Measurements from ENCODE around the gene PRR23E.

PRR23E gene, protein sequence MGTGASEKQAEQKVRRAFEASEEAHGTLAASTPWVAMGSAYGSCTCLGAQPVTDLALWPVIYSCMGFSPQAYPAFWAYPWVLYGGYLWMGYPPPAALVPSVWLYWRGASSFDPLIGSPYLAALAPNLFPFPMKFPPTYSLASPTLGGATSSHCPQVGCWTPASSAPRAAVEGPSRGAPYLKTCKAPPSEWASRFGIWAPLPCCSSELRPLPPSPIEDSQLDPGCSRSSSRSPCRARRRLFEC

DNA sequence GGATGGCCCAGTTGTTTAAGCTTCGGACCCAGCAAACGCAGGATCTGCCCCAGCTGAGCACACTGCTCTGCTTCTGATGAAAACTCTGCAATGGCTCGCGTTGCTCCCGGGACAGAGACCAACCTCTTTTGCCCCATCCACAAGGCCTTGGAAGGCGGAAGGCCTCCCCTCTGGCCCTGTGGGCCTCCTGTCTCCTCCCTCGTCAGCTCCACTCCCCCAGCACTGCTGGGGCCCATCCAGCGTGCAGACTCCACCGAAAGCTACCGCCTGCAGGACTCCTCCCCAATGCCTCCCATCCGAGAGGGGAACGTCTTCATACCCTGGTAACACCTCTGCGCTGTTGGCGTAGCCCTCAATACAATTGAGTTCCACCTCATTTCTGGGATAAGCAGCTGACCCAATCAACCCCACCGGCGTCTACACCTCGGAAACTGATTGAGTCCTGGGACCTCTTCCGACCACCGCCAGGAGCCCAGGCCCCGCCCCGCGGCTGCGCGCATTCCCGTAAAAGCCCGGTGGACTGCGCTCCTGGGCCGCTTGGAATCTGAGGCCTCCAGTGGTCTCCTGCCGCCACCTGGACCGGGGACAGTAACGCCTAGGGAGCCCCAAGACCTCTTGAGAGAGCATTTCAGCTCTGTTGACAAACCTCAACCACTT is at the start of gene PRR23E:
Gene PRR23E (plus strand): TSS at position 556 of the 657 bp plus-strand sequence. CDS start 3,555 bp downstream, outside the sequence.
- TF ChIP-seq RAD21 (IDR thresholded peaks at IDR 0.05; ENCODE audit: low read depth) = no peak
- no peak for TF ChIP-seq YY1 (IDR thresholded peaks at IDR 0.05; ENCODE audit: low read depth)
- no peak for TF ChIP-seq TCF12 (IDR thresholded peaks at IDR 0.05; ENCODE audit: low read depth)
- no peak for TF ChIP-seq CREB1 (IDR thresholded peaks at IDR 0.05; ENCODE audit: low read depth)
- TF ChIP-seq, protein P1, sequence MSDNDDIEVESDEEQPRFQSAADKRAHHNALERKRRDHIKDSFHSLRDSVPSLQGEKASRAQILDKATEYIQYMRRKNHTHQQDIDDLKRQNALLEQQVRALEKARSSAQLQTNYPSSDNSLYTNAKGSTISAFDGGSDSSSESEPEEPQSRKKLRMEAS (IDR thresholded peaks at IDR 0.05) = no peak
- TF ChIP-seq, protein P2, sequence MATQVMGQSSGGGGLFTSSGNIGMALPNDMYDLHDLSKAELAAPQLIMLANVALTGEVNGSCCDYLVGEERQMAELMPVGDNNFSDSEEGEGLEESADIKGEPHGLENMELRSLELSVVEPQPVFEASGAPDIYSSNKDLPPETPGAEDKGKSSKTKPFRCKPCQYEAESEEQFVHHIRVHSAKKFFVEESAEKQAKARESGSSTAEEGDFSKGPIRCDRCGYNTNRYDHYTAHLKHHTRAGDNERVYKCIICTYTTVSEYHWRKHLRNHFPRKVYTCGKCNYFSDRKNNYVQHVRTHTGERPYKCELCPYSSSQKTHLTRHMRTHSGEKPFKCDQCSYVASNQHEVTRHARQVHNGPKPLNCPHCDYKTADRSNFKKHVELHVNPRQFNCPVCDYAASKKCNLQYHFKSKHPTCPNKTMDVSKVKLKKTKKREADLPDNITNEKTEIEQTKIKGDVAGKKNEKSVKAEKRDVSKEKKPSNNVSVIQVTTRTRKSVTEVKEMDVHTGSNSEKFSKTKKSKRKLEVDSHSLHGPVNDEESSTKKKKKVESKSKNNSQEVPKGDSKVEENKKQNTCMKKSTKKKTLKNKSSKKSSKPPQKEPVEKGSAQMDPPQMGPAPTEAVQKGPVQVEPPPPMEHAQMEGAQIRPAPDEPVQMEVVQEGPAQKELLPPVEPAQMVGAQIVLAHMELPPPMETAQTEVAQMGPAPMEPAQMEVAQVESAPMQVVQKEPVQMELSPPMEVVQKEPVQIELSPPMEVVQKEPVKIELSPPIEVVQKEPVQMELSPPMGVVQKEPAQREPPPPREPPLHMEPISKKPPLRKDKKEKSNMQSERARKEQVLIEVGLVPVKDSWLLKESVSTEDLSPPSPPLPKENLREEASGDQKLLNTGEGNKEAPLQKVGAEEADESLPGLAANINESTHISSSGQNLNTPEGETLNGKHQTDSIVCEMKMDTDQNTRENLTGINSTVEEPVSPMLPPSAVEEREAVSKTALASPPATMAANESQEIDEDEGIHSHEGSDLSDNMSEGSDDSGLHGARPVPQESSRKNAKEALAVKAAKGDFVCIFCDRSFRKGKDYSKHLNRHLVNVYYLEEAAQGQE (IDR thresholded peaks at IDR 0.05; ENCODE audit: low read depth) = no peak
- no peak for TF ChIP-seq NFIC (IDR thresholded peaks at IDR 0.05)
- TF ChIP-seq TEAD4 (IDR thresholded peaks at IDR 0.05) = no peak
- TF ChIP-seq, protein P3, sequence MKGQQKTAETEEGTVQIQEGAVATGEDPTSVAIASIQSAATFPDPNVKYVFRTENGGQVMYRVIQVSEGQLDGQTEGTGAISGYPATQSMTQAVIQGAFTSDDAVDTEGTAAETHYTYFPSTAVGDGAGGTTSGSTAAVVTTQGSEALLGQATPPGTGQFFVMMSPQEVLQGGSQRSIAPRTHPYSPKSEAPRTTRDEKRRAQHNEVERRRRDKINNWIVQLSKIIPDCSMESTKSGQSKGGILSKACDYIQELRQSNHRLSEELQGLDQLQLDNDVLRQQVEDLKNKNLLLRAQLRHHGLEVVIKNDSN (IDR thresholded peaks at IDR 0.05) = no peak
- TF ChIP-seq ZBTB7A (IDR thresholded peaks at IDR 0.05; ENCODE audit: low read depth) = no peak
- TF ChIP-seq EGR1 (IDR thresholded peaks at IDR 0.05) = no peak
- no peak for TF ChIP-seq TAF1 (IDR thresholded peaks at IDR 0.05; ENCODE audit: low read depth)
- TF ChIP-seq CEBPB (IDR thresholded peaks at IDR 0.05) = no peak
- no peak for TF ChIP-seq FOXM1 (IDR thresholded peaks at IDR 0.05; ENCODE audit: borderline replicate concordance, low read depth)
- no peak for TF ChIP-seq EP300 (IDR thresholded peaks at IDR 0.05; ENCODE audit: borderline replicate concordance)

DNA sequence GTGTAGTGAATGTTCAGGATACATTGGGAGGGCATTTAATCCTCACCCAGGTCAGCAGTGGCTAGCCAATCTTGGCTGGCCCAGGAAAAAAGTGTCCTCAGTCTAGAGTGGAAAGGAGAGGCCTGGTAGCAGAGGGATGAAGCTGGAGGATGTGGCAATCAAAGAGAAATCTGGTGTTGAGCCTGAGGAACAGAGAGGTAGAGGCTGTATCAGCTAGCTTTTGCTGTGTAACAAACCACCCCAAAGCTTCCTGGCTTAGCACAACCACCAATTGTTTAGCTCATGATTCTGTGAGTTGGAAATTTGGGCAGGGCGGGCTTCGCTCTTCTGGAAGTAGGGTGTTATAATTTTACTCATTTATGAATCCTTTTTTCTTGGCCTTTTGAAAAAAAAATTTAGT is 49.8 kb upstream of the PRR23E start:
- TF ChIP-seq RAD21 (IDR thresholded peaks at IDR 0.05; ENCODE audit: low read depth) = no peak
- TF ChIP-seq CEBPB (IDR thresholded peaks at IDR 0.05) = no peak
- TF ChIP-seq YY1 (IDR thresholded peaks at IDR 0.05; ENCODE audit: low read depth) = no peak
- TF ChIP-seq, protein P3 (IDR thresholded peaks at IDR 0.05) = no peak

DNA sequence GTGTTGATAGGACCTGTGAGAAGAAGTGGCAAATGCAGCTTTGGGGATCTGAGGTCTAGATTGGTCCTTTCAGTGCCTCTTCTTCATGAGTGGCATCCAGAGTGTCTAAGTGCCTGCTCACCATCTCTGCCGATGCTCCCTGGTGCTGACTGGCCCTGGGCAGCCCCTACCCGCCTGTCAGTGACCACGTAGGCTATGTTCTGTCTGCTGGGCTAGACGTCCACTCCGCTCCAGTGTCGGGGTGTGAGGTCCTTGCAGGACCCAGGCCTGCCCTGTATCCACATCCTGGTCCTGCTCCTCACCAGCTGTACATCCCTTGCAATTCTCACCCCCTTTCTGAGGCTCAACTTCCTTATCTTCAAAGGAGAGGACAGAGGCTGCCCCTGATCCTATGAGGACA is 48.3 kb upstream of the PRR23E start:
- no peak for TF ChIP-seq EP300 (IDR thresholded peaks at IDR 0.05; ENCODE audit: borderline replicate concordance)
- TF ChIP-seq TCF12 (IDR thresholded peaks at IDR 0.05; ENCODE audit: low read depth) = no peak
- TF ChIP-seq, protein P2 (IDR thresholded peaks at IDR 0.05; ENCODE audit: low read depth) = no peak
- no peak for TF ChIP-seq YY1 (IDR thresholded peaks at IDR 0.05; ENCODE audit: low read depth)
- no peak for TF ChIP-seq TEAD4 (IDR thresholded peaks at IDR 0.05)
- no peak for TF ChIP-seq NFIC (IDR thresholded peaks at IDR 0.05)
- TF ChIP-seq CREB1 (IDR thresholded peaks at IDR 0.05; ENCODE audit: low read depth) = no peak

DNA sequence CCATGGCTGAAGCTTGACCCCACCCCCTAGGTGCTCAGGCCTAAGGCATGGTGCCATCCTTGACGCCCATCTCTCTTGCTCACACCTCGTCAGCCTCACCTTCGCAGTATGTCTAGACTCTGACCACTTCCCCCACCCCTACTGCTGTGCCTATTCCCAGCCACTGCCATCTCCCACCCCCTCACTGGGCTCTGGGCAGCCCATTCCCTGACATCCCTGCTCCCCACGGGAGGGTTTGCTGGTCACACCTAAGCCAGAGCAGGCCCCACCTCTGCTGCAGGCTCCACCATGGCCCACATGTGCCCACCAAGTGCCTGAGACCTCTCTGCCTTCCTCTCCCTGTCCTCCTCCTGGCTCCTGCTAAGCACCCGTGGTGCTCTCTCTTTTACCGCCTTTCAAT is 47.7 kb upstream of the PRR23E start:
- no peak for TF ChIP-seq CREB1 (IDR thresholded peaks at IDR 0.05; ENCODE audit: low read depth)
- no peak for TF ChIP-seq TCF12 (IDR thresholded peaks at IDR 0.05; ENCODE audit: low read depth)

DNA sequence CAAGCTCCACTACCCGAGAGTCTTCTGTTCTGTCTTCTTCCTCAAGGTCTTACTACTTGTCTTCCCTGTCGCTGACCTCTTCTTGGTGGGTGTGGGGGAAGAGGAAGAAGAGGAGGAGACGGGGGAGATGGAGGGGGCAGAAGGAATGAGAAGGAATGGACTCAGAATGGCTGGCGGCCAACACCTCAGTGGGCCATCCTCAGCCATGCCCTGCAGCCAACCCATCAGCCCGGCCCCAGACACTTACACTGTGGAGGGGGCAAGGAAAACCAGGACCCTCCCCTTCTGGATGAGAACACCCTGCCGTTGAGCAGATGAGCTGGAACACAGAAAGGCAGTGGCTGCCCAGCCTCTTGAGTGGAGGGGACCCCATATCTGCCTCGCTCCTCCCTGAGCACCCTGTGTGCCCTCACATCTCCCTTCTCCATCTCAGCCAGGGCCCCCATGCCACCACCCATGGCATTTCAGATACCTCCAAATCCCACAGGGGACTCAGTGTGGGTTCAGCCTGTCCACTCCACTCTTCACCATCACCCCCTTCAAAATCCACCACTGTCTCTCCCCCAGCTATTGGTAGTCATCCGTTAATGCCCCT is 45.5 kb upstream of the PRR23E start:
- TF ChIP-seq EGR1 (IDR thresholded peaks at IDR 0.05) = no peak
- TF ChIP-seq TEAD4 (IDR thresholded peaks at IDR 0.05) = no peak
- TF ChIP-seq TAF1 (IDR thresholded peaks at IDR 0.05; ENCODE audit: low read depth) = no peak
- TF ChIP-seq RAD21 (IDR thresholded peaks at IDR 0.05; ENCODE audit: low read depth) = no peak
- no peak for TF ChIP-seq EP300 (IDR thresholded peaks at IDR 0.05; ENCODE audit: borderline replicate concordance)
- no peak for TF ChIP-seq NFIC (IDR thresholded peaks at IDR 0.05)
- no peak for TF ChIP-seq ZBTB7A (IDR thresholded peaks at IDR 0.05; ENCODE audit: low read depth)
- no peak for TF ChIP-seq CEBPB (IDR thresholded peaks at IDR 0.05)
- TF ChIP-seq, protein P1 (IDR thresholded peaks at IDR 0.05) = no peak
- TF ChIP-seq YY1 (IDR thresholded peaks at IDR 0.05; ENCODE audit: low read depth) = no peak
- TF ChIP-seq, protein P3 (IDR thresholded peaks at IDR 0.05) = no peak
- TF ChIP-seq, protein P2 (IDR thresholded peaks at IDR 0.05; ENCODE audit: low read depth) = no peak
- TF ChIP-seq CREB1 (IDR thresholded peaks at IDR 0.05; ENCODE audit: low read depth) = no peak
- no peak for TF ChIP-seq TCF12 (IDR thresholded peaks at IDR 0.05; ENCODE audit: low read depth)
- TF ChIP-seq FOXM1 (IDR thresholded peaks at IDR 0.05; ENCODE audit: borderline replicate concordance, low read depth) = no peak
